Astrocyte (in vitro differentiated cells and primary cell): ENCODE data around the gene KPNA6. TPM values are rescaled to one million over a fixed set of nuclear protein-coding genes. Genes with fewer than 3 reads are reported as not detected.
"Not testable (repeated sequence)": the region's sequence is repeated elsewhere in the genome, so short reads cannot be mapped to it uniquely, and the experiment has no call there.

ENCODE experiments used
- DNase-seq: peaks from one replicate; pipeline ENCODE4 v3.0.0-alpha.2; 2010; ENCODE audit warnings: low read depth
- FAIRE-seq: peaks from 2 replicates; lab custom pipeline; 2011; peaks lifted over from hg19 to GRCh38; lab: Jason Lieb, UNC
- H2AFZ ChIP-seq: 2 replicates; pipeline ENCODE4 v1.6.0; 2012; ENCODE audit warnings: low read depth, low read length, inconsistent platforms
- H3K27ac ChIP-seq: 2 replicates; pipeline ENCODE4 v1.5.1; 2011; ENCODE audit warnings: low read depth, low read length, inconsistent platforms
- H3K27me3 ChIP-seq: 2 replicates; pipeline ENCODE4 v1.6.0; 2011; ENCODE audit warnings: low read length, inconsistent platforms; ENCODE audit not compliant: insufficient read depth
- H3K36me3 ChIP-seq: 2 replicates; pipeline ENCODE4 v1.5.1; 2011; ENCODE audit warnings: low read length, inconsistent platforms; ENCODE audit not compliant: insufficient read depth
- H3K4me1 ChIP-seq: 2 replicates; pipeline ENCODE4 v1.5.1; 2011; ENCODE audit warnings: low read length, inconsistent platforms; ENCODE audit not compliant: insufficient read depth
- H3K4me2 ChIP-seq: 2 replicates; pipeline ENCODE4 v1.6.0; 2012; ENCODE audit warnings: low read length, inconsistent platforms
- H3K4me3 ChIP-seq: 2 replicates; pipeline ENCODE4 v1.5.1; 2011; ENCODE audit warnings: low read depth, mild to moderate bottlenecking, low read length, inconsistent platforms; ENCODE audit not compliant: insufficient read depth
- H3K79me2 ChIP-seq: 2 replicates; pipeline ENCODE4 v1.6.0; 2012; ENCODE audit warnings: mild to moderate bottlenecking, low read length, inconsistent platforms; ENCODE audit not compliant: insufficient read depth
- H3K9ac ChIP-seq: 2 replicates; pipeline ENCODE4 v1.6.0; 2012; ENCODE audit warnings: mild to moderate bottlenecking, low read length, inconsistent platforms
- H3K9me3 ChIP-seq: 2 replicates; pipeline ENCODE4 v1.5.1; 2012; ENCODE audit warnings: low read depth, mild to moderate bottlenecking, low read length, inconsistent platforms; ENCODE audit not compliant: insufficient read depth
- H4K20me1 ChIP-seq: 2 replicates; pipeline ENCODE4 v1.6.0; 2012; ENCODE audit warnings: low read length, inconsistent platforms; ENCODE audit not compliant: insufficient read depth
- H3K27ac Mint-ChIP-seq: one replicate; pipeline ENCODE4 v1.8.0; 2021; ENCODE audit warnings: mild to moderate bottlenecking, mixed read lengths; ENCODE audit not compliant: unreplicated experiment
- H3K27me3 Mint-ChIP-seq: one replicate; pipeline ENCODE4 v1.8.0; 2021; ENCODE audit warnings: low read depth, mixed read lengths; ENCODE audit not compliant: unreplicated experiment
- H3K36me3 Mint-ChIP-seq: one replicate; pipeline ENCODE4 v1.8.0; 2021; ENCODE audit warnings: low read depth, mixed read lengths; ENCODE audit not compliant: unreplicated experiment
- H3K4me1 Mint-ChIP-seq: one replicate; pipeline ENCODE4 v1.8.0; 2021; ENCODE audit warnings: low read depth, mixed read lengths; ENCODE audit not compliant: unreplicated experiment
- H3K4me3 Mint-ChIP-seq: one replicate; pipeline ENCODE4 v1.8.0; 2021; ENCODE audit warnings: mild to moderate bottlenecking, moderate library complexity, mixed read lengths; ENCODE audit not compliant: unreplicated experiment
- H3K9me3 Mint-ChIP-seq: one replicate; pipeline ENCODE4 v1.8.0; 2021; ENCODE audit warnings: mild to moderate bottlenecking, mixed read lengths; ENCODE audit not compliant: unreplicated experiment
- CTCF ChIP-seq: IDR thresholded peaks from 2 replicates; pipeline ENCODE4 v1.5.1; 2011; ENCODE audit warnings: low read depth, mild to moderate bottlenecking, inconsistent platforms, low read length, moderate library complexity; ENCODE audit not compliant: insufficient read depth
- EZH2 ChIP-seq: IDR thresholded peaks from 2 replicates; pipeline ENCODE4 v1.6.1; 2012; ENCODE audit warnings: mild to moderate bottlenecking, low read length, inconsistent platforms; ENCODE audit not compliant: insufficient read depth
- total RNA-seq: library from RNA; stranded (reverse); gene quantifications from 2 replicates; pipeline ENCODE4 v1.2.1, GENCODE V29; 2021

KPNA6 gene
- total RNA-seq, 1 donor from 2014 or later: 122 TPM

GRCh38 chr1:32138965-32139364, 31.1 kb downstream of the KPNA6 start:
- Histone ChIP-seq H3K27ac (peak overlapping the region; percentile 36), H3K9ac (peak overlapping the region; percentile 28), H4K20me1 (peaks cover 56% of the 10 kb centered on the region), H3K27me3 (no peaks in the 10 kb centered on the region), H3K79me2 (peaks cover 92% of the 10 kb centered on the region), H3K36me3 (no peaks in the 10 kb centered on the region), H3K4me1 (peaks cover 23% of the 10 kb centered on the region), H3K4me2 (peak overlapping the region; percentile 33), H2AFZ (no peak overlapping the region), H3K4me3 (no peak overlapping the region), H3K9me3 (no peaks in the 10 kb centered on the region)
- no peaks in the 10 kb centered on the region for H3K27me3 Mint-ChIP-seq
- H3K36me3 Mint-ChIP-seq: peaks cover 9% of the 10 kb centered on the region
- no peak for FAIRE-seq
- TF ChIP-seq CTCF (no peak), EZH2 (no peak)
- peaks cover 24% of the 10 kb centered on the region for H3K4me1 Mint-ChIP-seq
- DNase-seq: peak; percentile 55
- peak overlapping the region; percentile 79 for H3K27ac Mint-ChIP-seq
- H3K4me3 Mint-ChIP-seq: no peak overlapping the region
- H3K9me3 Mint-ChIP-seq: no peaks in the 10 kb centered on the region

GRCh38 chr1:32142446-32143301, 34.8 kb downstream of the KPNA6 start:
- no peak overlapping the region for H3K4me3 ChIP-seq
- H3K4me2 ChIP-seq: no peak overlapping the region
- Mint-ChIP-seq H3K27me3 (no peaks in the 10 kb centered on the region), H3K4me1 (peaks cover 27% of the 10 kb centered on the region), H3K27ac (peak overlapping the region; percentile 86), H3K4me3 (no peak overlapping the region), H3K36me3 (peaks cover 7% of the 10 kb centered on the region), H3K9me3 (no peaks in the 10 kb centered on the region)
- peak; percentile 71 for DNase-seq
- H3K36me3 ChIP-seq: no peaks in the 10 kb centered on the region
- peak; percentile 17 for FAIRE-seq
- no peaks in the 10 kb centered on the region for H3K27me3 ChIP-seq
- peak overlapping the region; percentile 40 for H3K27ac ChIP-seq
- no peaks in the 10 kb centered on the region for H3K9me3 ChIP-seq
- peaks cover 89% of the 10 kb centered on the region for H3K79me2 ChIP-seq
- H4K20me1 ChIP-seq: peaks cover 70% of the 10 kb centered on the region
- peaks cover 23% of the 10 kb centered on the region for H3K4me1 ChIP-seq
- peak overlapping the region; percentile 14 for H3K9ac ChIP-seq
- TF ChIP-seq EZH2 (no peak), CTCF (no peak)
- H2AFZ ChIP-seq: no peak overlapping the region

- not testable (repeated sequence) for H3K27me3 Mint-ChIP-seq, H3K9ac ChIP-seq, H3K4me2 ChIP-seq, H3K36me3 ChIP-seq, H3K4me3 ChIP-seq, H3K9me3 ChIP-seq, H3K36me3 Mint-ChIP-seq, FAIRE-seq, H2AFZ ChIP-seq, H3K27me3 ChIP-seq, H3K4me3 Mint-ChIP-seq, DNase-seq, H3K9me3 Mint-ChIP-seq
- Histone ChIP-seq H3K4me1 (peaks cover 23% of the 10 kb centered on the region), H4K20me1 (peaks cover 76% of the 10 kb centered on the region), H3K27ac (peak overlapping the region; percentile 36), H3K79me2 (peaks cover 91% of the 10 kb centered on the region)
- Mint-ChIP-seq H3K4me1 (peaks cover 27% of the 10 kb centered on the region), H3K27ac (peak overlapping the region; percentile 86)
Observed at GRCh38 chr1:32143302-32143695, 35.4 kb downstream of the KPNA6 start.
